NB4 (cell line): ENCODE measurements around the gene HTT.

ENCODE experiments used
- DNase-seq: peaks from one replicate; pipeline ENCODE4 v3.0.0; 2010; ENCODE audit warnings: low read depth
- H3K4me3 ChIP-seq: one replicate; pipeline ENCODE4 v1.5.1; 2011; ENCODE audit warnings: mild to moderate bottlenecking, low read depth, low read length, moderate library complexity
- MYC ChIP-seq: IDR thresholded peaks from 2 replicates; pipeline ENCODE4 v1.6.1; 2011; ENCODE audit warnings: low read depth, low read length
- POLR2A ChIP-seq: IDR thresholded peaks from 2 replicates; pipeline ENCODE4 v1.6.1; 2011; ENCODE audit warnings: mild to moderate bottlenecking; ENCODE audit not compliant: insufficient read length; ENCODE audit errors: extremely low read depth
- TF ChIP-seq, protein P1 (sequence below): IDR thresholded peaks from one replicate; pipeline ENCODE4 v1.5.1; 2012; ENCODE audit warnings: low read depth, low read length
- TF ChIP-seq, protein P2 (sequence below): IDR thresholded peaks from 2 replicates; pipeline ENCODE4 v1.6.1; 2011; ENCODE audit warnings: low read depth, low read length

The HTT gene

DNA sequence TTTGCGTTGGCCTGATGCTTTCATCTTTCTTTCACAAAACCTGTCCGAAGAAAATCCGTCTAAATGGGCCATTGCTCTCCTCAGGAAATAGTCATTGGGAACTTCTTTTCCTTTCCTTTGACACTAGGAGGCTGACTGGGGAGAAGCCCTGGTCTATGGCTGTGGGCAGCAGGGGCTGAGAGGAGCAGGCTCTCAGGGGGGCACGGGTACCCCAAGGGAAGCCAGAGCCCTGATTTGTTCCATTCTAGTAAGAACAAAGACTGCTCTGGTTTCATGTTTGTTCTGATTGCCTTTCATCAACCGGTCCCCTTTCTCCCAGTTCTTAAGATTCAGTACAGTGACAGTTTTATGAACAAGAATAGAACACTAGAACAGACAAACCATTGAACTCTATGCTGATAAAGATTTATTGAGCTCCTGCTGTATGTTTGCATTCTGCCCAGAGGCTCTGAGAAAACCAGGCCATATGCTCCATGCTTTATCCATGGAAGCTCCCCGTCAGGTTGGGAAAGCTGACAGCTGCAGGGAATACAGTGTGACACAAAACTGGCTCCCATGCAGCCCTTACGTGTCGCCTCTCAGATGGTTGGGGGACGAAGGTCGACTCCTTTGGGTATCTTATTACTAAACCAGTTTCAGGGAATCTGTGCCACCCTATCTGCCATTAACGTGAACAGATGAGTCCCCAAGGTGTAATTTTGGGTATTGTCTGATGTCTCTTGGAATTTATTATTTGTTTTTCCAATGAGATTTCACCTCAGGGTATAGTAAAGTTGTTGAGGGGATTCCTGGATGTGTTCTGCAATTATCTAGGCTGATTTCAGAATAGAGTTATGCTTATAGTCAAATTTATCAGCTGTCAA lies 102.1 kb downstream of the HTT start:
- H3K4me3 ChIP-seq: no peak overlapping the region
- no peak for DNase-seq
- TF ChIP-seq MYC: no peak

DNA sequence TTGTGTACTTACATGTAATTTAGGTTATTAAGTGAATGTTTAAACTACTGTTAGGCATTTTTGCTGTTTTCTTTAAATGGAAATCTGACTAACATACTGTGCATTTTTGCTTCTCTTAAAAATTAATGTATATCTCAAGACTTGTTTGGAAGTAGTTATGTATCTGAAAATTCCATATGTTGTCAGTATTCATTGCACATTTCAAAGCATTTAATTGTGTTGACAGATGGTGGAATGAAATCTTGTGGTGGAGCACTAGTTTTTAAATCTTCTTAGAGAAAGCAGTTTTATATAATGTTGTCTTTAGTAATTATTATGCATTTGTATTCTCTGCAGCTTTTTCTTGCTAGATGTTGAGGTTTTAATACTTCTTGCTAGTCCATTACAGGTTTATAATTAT lies 102.9 kb downstream of the HTT start:
- TF ChIP-seq, protein P1, sequence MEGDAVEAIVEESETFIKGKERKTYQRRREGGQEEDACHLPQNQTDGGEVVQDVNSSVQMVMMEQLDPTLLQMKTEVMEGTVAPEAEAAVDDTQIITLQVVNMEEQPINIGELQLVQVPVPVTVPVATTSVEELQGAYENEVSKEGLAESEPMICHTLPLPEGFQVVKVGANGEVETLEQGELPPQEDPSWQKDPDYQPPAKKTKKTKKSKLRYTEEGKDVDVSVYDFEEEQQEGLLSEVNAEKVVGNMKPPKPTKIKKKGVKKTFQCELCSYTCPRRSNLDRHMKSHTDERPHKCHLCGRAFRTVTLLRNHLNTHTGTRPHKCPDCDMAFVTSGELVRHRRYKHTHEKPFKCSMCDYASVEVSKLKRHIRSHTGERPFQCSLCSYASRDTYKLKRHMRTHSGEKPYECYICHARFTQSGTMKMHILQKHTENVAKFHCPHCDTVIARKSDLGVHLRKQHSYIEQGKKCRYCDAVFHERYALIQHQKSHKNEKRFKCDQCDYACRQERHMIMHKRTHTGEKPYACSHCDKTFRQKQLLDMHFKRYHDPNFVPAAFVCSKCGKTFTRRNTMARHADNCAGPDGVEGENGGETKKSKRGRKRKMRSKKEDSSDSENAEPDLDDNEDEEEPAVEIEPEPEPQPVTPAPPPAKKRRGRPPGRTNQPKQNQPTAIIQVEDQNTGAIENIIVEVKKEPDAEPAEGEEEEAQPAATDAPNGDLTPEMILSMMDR: no peak
- TF ChIP-seq MYC: no peak
- no peak for TF ChIP-seq POLR2A
- TF ChIP-seq, protein P2, sequence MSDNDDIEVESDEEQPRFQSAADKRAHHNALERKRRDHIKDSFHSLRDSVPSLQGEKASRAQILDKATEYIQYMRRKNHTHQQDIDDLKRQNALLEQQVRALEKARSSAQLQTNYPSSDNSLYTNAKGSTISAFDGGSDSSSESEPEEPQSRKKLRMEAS: no peak
- DNase-seq: no peak
- no peak overlapping the region for H3K4me3 ChIP-seq

DNA sequence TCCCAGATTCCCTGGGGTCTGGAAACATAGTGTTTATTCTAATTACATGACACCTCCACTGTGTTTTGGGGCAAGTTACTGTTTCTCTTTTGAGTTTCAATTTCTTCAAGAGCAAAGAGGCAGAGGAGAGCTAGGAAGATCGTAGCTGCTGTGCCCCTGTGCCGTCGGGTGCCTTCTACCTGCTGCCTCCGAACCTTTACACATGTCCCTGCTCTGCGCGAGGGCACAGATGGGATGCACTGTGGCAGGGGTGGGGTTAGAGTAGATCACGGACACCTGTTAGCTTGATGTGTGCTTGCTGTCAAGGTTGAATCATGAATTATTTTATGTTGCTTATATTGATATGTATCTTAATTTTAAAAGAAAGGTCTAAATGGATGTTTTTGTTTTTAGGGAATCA lies 103.4 kb downstream of the HTT start:
- TF ChIP-seq MYC (no peak), POLR2A (no peak)
- TF ChIP-seq, protein P1: no peak
- TF ChIP-seq, protein P2: no peak
- H3K4me3 ChIP-seq: no peak overlapping the region
- DNase-seq: no peak

DNA sequence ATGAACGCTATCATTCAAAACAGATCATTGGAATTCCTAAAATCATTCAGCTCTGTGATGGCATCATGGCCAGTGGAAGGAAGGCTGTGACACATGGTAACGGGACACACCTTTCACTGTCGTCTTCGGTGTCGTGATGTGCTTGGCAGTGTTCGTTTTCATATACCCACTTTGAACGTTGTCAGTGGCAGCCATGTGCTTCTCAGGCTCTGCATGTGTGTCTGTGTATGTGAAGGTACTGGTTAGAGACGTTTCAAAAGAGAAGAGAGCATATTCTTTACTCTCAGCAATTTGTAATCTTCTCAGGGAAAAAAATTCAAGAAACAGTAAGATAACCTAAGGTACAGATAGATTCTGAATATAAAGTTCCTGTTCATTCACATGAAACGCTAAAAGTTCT lies 103.9 kb downstream of the HTT start:
- H3K4me3 ChIP-seq: no peak overlapping the region
- TF ChIP-seq, protein P1: no peak
- TF ChIP-seq POLR2A (no peak), MYC (no peak)

DNA sequence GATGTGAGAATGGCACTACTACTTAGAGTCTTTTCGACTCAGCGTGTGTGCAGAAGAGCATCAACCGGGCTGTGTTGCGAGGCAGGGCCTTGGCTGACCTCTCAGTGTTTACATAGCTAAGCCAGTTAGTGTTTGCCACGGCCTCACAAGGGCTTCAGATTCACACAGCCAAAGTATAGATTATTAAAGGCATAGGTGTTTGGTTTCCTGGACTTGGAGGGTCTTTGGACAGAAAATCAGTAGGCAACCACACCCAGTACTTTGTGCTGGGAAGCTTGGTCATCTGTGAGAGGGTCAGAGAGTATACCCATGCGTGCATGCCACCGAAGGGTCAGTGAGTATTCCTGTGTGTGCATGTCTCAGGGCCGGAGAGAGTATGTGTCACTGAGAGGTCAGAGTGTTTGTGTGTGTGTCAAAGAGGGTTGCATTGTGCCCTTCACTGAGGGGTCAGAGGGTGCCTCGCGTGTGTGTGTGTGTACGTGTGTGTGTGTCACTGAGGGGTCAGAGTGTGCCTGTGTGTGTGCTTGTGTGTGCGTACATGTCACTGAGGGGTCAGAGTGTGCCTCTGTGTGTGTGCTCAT lies 104.7 kb downstream of the HTT start:
- TF ChIP-seq, protein P1: no peak
- TF ChIP-seq, protein P2: no peak
- TF ChIP-seq MYC: no peak
- no peak for TF ChIP-seq POLR2A
- no peak for DNase-seq
- no peak overlapping the region for H3K4me3 ChIP-seq

More for the DNA sequence above, 103.9 kb downstream of the HTT start:
- DNase-seq: no peak

DNA sequence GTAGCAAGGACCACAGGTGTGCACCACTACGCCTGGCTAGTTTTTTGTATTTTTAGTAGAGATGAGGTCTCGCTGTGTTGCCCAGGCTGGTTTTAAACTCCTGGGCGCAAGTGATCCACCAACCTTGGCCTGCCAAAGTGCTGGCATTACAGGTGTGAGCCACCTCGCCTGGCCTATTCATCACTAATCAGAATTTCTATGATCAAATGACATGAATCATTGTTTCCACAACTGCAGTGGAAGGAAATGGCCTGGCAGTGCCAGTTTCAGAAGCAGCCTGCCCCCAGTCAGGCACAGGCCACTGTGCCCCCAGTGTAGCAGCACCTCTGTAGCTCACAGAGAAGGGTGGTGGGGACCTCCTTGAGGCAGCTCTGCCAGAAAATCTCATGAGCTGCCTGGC lies 108.5 kb downstream of the HTT start:
- TF ChIP-seq MYC (no peak), POLR2A (no peak)
- TF ChIP-seq, protein P2: no peak
- TF ChIP-seq, protein P1: no peak
- DNase-seq: no peak
- no peak overlapping the region for H3K4me3 ChIP-seq
